HG02678 (cell line): ENCODE measurements around the gene CSK.

Experiments used
- ATAC-seq: cut with Tn5 transposase; IDR thresholded peaks from one replicate; pipeline ENCODE4 v1.9.1; 2021; ENCODE audit warnings: mild to moderate bottlenecking, moderate library complexity; ENCODE audit not compliant: unreplicated experiment

The CSK gene

GRCh38 chr15:74840851-74841775, 59.2 kb downstream of the CSK start:
- ATAC-seq, result no peak

DNA sequence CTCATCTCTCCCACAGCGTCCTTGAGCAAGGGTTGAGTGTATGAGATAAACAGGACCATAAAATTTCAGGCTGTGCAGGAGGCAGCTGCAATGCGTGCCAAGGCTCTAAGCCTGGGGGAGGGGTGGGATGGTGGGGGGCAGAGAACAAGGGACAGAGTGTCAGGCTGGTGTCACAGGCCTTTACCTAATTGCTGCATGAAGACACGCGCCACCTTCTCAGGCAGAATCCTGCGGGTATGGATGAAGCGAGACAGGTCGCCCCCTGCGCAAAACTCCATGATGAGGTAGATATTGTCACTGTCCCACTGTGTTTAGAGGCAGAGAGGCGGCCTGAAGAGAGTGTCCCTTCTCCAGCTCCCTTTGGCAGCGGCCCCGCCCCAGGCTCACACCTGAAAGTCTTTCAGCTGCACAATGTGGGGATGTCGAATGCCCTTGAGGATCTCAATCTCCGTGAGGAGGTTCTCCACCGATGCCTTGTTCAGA, 60.1 kb downstream of the CSK start:
- no peak for ATAC-seq

DNA sequence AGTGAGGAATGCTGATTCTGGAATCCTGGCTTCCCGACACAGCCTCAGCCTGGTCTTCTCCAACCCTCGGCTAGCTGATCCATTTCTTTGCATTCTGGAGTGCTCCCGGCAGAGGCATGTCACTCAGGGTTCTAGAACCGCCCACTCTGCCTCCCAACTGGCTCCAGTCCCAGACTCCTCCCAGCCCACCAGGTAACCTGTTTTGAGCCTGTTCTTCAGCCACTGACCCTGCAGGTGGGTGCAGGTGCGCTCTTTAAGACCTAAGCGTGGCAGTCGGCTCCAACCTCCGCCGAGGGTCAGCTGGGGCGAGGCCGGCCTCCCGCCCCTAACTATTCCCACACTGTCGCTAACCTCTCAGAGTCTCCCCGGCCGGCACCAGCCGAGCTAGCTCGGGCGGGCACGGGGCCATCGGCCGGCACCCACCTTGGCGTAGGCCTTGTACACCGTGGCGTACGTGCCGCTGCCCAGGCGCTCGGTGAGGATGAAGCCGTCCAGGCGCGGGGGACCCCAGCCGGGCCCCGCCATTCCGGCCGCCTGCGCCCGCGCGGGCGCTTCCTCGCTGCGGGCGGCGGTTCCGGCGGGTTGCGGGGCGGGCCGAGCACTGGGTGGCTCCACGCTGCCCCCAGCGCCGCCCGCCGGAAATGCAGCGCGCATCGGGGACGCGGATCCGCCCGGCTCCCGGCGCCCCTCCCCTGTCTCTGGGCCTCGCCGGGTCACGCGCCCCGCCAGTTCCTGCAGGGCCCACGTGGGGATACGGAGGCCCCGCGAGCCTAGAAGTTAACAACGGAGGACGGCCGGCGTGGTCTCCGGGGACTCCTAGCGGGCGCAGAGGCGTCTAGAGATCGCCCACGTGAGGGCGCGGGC, 60.9 kb downstream of the CSK start, which contains the start of gene ULK3:
TSS of gene ULK3 (minus strand) at position 576 of the 864 bp plus-strand sequence. CDS start at position 525, 51 bp downstream.
- ATAC-seq, result peak; percentile 90

- no peak for ATAC-seq
Measured at GRCh38 chr15:74843445-74843828, 61.6 kb downstream of the CSK start.

- ATAC-seq, result no peak
Measured at GRCh38 chr15:74843891-74844299, 62.0 kb downstream of the CSK start.

DNA sequence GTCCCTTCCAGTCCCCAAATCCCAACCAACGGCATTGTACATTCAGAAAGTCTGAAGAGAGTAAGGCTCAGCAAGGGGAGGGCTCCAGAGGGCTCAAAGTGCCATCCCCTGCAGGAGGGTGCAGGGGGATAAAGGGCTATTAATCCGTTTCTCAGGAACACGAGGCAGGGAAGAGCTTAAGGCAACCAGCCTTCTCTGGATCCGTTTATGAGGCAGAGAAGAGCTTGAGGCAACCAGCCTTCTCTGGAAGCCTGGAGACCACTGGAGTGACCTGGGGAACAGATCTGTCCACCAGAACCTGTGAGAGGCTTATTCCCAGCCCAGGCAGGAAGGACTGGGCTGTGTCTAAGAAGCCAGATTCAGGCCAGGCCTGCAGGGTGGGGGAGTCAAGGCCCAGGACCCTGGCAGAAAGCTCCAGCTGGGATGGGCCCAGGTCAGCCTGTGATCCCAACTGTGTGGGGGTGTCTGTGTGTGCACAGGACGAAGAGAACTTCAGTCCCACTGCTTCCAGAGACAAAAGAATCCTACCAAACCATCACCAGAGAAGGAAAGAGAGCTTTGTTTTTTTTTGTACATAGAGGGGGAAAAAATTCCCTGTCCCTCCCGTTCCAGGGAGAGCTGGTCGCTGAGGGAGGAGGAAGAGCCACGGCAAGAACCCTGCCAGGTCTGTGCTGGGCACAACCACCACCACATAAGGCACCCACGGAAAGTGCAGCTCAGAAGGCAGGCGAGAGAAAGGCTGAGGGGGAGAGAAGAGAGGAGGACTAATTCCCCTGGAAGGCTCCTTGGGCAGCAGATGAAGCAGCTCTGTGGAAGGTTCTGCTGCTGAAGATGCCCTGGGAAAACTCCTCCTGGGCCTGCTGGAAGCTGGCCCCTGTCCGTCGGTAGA, 62.7 kb downstream of the CSK start:
- ATAC-seq, result no peak

DNA sequence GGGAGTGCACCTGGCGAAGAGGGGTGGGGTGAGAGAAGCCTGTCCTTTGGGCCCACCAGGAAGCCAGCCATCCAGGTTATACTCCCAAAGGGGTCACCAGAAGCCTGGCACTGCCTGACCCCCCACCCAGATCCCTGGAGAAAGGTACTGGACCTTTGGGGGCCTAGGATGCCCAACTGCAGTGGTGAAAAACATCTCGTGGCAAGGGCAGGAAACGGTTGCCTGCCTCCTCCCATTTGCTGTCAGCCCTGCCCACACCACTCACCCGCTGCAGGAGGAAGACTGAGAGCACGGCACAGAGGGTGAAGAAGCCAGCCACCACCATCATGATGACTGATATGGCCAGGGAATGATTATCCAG, 63.3 kb downstream of the CSK start:
- no peak for ATAC-seq

DNA sequence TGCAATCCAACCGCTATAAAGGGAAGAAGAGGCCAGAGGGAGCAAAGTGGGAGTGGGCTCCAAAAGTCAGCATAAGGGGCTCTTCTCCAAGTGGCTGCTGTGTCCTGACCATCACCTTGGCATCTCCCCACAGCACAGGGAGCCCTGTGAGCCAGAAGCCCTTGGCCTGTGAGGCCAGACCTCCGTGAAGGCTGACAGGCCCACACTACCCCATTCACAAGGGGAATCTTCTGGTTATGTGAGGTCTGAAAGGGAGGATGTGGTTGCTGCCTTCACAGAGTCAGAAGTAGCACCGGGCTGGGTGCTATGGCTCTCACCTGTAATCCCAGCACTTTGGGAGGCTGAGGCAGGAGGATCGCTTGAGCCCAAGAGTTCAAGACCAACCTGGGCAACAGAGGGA, 63.7 kb downstream of the CSK start:
- ATAC-seq, result no peak

DNA sequence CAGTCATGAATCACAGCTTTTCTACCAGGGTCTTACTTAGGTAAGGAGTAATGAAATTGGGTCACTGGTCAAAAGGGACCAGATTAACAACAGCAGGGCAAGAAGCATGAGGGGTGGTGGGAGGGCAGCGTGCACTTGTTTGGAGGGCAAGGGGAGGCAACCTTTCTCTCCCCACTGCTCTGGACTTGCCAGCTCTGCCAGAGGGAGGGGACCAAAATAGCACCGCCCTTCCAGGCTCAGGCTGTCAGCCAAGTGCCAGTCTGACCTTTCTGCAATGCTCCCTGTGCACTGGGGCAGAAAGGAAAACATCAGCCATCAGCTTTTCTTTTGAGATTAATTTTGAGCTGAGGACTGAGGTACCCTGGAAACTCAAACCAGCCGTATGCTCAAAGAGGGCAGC, 65.6 kb downstream of the CSK start:
- no peak for ATAC-seq

DNA sequence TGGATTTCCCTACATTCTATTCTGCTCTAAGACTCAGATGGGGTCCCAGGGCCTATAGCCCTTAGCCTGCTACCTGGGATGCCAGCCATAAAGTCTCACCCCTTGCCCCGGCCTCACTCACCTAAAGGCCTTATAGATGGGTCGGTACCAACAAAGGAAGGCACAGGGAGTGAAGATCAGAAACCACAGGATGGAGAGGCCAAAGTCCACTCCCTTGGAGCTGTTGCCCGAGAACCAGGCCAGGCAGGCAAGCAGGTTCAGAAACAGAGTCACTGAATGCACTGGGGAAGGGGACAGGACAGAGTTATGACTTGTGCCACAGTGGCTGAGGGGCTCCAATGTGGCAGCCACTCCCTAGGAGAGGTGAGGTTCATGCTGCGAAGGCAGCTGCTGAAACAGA, 68.5 kb downstream of the CSK start:
- no peak for ATAC-seq

DNA sequence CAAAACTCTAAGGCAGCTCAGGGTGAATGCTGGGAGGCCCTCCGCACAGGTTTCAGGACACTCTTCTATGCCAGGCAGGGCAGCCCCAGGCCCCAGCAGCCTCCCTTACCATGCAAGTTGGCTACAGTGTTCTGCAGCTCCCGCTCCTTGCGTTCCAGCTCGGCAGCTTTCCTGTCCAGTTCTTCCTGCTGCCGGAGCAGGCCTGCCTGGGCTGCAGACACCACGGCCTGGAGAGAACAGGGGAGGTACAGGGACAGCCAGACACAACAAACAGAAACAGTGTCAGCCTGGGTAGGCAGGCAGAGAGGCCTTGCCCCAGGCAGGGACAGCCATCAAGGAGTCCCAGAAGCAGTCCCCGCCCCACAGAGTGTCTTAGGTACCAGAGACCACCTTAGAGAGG, 70.1 kb downstream of the CSK start:
- no peak for ATAC-seq
